GM19035 (cell line): ENCODE data around the gene OGDHL.

Experiments used
- ATAC-seq: cut with Tn5 transposase; IDR thresholded peaks from one replicate; pipeline ENCODE4 v1.9.1; 2021; ENCODE audit not compliant: unreplicated experiment

Gene OGDHL

GRCh38 chr10:49696311-49696710 is 65.8 kb downstream of the OGDHL start:
- ATAC-seq = no peak

GRCh38 chr10:49694466-49694865 is 67.7 kb downstream of the OGDHL start:
- ATAC-seq = no peak

GRCh38 chr10:49691588-49691987 is 70.5 kb downstream of the OGDHL start:
- ATAC-seq = no peak

DNA sequence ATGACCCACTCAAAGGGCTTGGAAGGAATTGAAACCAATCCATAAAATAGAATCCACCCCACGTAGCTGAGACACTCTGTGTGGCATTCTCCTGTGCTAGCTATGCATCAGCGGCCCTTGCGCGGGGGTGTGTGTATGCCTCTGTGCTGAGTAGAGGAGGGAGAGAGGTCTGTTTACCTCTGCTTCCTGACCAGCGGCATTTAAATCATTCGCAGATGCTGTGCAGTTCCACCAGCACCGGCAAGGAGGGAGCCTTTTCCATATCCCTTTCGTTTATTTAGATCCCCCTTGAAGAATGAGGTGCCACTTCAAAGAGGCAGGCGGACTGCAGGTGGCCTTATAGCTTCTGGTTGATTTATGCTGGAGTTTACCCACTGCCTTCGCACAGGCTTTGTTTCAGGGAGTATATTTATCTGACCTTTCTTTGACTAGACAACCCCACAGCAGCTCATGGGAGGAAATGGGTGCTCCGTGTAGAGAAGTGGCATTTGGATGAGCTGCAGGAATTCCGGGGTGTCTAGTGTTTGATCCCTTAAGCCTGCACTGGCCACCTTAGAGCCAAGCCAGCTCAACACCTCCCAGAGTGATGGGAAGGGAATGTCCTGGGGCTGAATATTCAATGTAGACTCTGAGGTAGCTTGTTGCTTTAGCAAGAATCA is 71.3 kb downstream of the OGDHL start:
- ATAC-seq = no peak

- no peak for ATAC-seq
These were observed 72.1 kb downstream of the OGDHL start for GRCh38 chr10:49689882-49690510.

GRCh38 chr10:49688920-49689319 is 73.2 kb downstream of the OGDHL start:
- no peak for ATAC-seq

DNA sequence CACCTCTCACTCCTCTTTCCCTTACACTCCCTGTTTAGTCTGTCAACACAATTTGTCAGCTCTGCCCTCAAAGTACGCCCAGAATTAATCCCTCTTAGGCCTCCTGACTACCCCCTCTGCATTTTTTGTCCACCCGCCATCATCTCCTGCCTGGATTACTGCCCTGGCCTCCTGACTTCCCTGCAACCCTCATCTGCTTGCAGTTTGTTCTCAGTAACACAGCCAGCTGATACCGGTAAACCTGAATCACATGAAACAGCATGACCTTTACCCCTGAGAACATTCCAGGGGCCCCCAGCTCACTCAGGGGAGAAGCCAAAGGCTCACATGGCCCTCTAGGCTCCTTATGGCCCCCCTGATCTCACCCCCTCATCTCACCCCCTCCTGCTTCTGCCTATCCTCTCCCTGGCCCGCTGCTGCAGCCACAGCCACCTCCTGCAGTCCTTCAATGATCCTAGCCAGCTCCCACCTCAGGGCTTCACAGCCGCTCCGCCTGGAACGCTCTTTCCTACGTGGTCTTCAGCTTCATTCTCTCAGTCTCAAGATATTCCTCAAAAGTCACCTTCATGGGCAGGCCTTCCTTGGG is 73.8 kb downstream of the OGDHL start:
- no peak for ATAC-seq

DNA sequence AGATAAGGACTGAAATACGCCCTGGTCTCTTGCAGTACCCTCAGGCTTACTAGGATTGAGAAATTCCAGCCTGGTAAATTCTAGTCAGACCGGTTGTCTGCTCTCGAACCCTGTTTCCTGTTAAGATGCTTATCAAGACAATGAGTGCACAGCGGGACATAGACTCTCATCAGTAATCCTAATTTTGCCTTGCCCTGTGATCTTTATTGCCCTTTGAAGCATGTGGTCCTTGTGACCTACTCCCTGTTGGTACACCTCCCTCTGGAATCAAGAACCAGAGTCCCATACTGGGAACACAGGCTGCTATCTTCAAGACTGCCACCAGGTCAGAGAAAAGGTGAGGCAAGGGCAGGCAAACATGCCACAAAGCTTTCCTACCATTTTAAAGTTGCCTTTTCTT is 75.5 kb downstream of the OGDHL start:
- ATAC-seq = no peak
